Measurements from ENCODE around the gene IFT20.

DNA sequence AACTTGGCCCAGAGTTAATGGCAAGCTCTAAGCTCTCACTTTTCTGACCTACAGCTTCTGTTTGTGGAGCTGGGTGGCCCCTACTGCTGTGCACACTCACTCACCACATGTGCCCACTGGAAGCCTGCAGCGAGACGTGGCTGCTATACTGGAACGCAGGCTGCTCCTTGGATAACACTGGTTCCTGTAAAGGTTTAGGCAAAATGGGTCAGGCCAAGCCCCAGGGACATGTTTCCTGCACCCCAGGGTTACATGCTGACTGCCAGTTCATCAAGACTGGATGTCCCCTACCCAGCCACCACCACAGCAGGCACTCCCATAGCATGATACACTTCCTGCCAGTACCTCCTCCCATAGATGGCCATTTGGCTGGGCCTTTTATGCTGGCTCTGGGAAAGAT, 13.7 kb upstream of the IFT20 start:
- TF ChIP-seq, protein P1, sequence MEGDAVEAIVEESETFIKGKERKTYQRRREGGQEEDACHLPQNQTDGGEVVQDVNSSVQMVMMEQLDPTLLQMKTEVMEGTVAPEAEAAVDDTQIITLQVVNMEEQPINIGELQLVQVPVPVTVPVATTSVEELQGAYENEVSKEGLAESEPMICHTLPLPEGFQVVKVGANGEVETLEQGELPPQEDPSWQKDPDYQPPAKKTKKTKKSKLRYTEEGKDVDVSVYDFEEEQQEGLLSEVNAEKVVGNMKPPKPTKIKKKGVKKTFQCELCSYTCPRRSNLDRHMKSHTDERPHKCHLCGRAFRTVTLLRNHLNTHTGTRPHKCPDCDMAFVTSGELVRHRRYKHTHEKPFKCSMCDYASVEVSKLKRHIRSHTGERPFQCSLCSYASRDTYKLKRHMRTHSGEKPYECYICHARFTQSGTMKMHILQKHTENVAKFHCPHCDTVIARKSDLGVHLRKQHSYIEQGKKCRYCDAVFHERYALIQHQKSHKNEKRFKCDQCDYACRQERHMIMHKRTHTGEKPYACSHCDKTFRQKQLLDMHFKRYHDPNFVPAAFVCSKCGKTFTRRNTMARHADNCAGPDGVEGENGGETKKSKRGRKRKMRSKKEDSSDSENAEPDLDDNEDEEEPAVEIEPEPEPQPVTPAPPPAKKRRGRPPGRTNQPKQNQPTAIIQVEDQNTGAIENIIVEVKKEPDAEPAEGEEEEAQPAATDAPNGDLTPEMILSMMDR (tag by site-specific recombination; IDR thresholded peaks at IDR 0.05): no peak
- no peak for TF ChIP-seq ZNF623 (tag by site-specific recombination; IDR thresholded peaks at IDR 0.05)
- no peak for TF ChIP-seq MYNN (tag by site-specific recombination; IDR thresholded peaks at IDR 0.05; ENCODE audit: borderline replicate concordance)
- no peak for TF ChIP-seq HOXA7 (CRISPR knock-in tag; IDR thresholded peaks at IDR 0.05; ENCODE audit: borderline replicate concordance)
- TF ChIP-seq, protein P2, sequence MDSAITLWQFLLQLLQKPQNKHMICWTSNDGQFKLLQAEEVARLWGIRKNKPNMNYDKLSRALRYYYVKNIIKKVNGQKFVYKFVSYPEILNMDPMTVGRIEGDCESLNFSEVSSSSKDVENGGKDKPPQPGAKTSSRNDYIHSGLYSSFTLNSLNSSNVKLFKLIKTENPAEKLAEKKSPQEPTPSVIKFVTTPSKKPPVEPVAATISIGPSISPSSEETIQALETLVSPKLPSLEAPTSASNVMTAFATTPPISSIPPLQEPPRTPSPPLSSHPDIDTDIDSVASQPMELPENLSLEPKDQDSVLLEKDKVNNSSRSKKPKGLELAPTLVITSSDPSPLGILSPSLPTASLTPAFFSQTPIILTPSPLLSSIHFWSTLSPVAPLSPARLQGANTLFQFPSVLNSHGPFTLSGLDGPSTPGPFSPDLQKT (IDR thresholded peaks at IDR 0.05; ENCODE audit: borderline replicate concordance, low read depth, low read length): no peak
- TF ChIP-seq ZNF133 (tag by site-specific recombination; IDR thresholded peaks at IDR 0.05): no peak

Measured in HEK293 (cell line).